ENCODE data around the gene MRPS12.
"Not testable (repeated sequence)": the region's sequence is repeated elsewhere in the genome, so short reads cannot be mapped to it uniquely, and the experiment has no call there.

Gene MRPS12

GRCh38 chr19:38912600-38913514 is 17.9 kb upstream of the MRPS12 start:
- DNase-seq, result no peak

GRCh38 chr19:38913958-38914357 is 16.8 kb upstream of the MRPS12 start:
- DNase-seq, result no peak

GRCh38 chr19:38915329-38916321 is 15.1 kb upstream of the MRPS12 start:
- DNase-seq, result no peak

GRCh38 chr19:38917516-38917915 is 13.2 kb upstream of the MRPS12 start:
- DNase-seq, result no peak

- DNase-seq, result no peak
These were observed 12.7 kb upstream of the MRPS12 start for GRCh38 chr19:38917921-38918491.

- no peak for DNase-seq
These were observed 12.2 kb upstream of the MRPS12 start for GRCh38 chr19:38918526-38918925.

- DNase-seq, result no peak
These were observed 10.7 kb upstream of the MRPS12 start for GRCh38 chr19:38919837-38920601.

GRCh38 chr19:38920602-38921419 is 9.9 kb upstream of the MRPS12 start:
- no peak for DNase-seq

- no peak for DNase-seq
These were observed 9.1 kb upstream of the MRPS12 start for GRCh38 chr19:38921420-38922274.

GRCh38 chr19:38922482-38922881 is 8.3 kb upstream of the MRPS12 start:
- DNase-seq, result no peak

GRCh38 chr19:38924388-38924787 is 6.4 kb upstream of the MRPS12 start:
- DNase-seq, result no peak

GRCh38 chr19:38928391-38929001 is 2.2 kb upstream of the MRPS12 start:
- no peak for DNase-seq

- DNase-seq, result peak; percentile 92
These were observed 592 bp upstream of the MRPS12 start, which contains the start of gene SARS2 for GRCh38 chr19:38929929-38930775. Gene SARS2, minus strand, starts transcription at chr19:38930763. Its CDS starts 27 bp downstream, at chr19:38930736.

- DNase-seq, result no peak
These were observed 713 bp downstream of the MRPS12 start for GRCh38 chr19:38931521-38931793.

- no peak for DNase-seq
These were observed 1.9 kb downstream of the MRPS12 start for GRCh38 chr19:38932425-38933179.

- no peak for DNase-seq
These were observed 2.8 kb downstream of the MRPS12 start for GRCh38 chr19:38933544-38933943.

- no peak for DNase-seq
These were observed 9.2 kb downstream of the MRPS12 start for GRCh38 chr19:38939957-38940356.

GRCh38 chr19:38941466-38941865 is 10.7 kb downstream of the MRPS12 start:
- not testable (repeated sequence) for DNase-seq

Data from activated CD4-positive, alpha-beta T cell treated with anti-CD3 and anti-CD28 coated beads for 1 hour (primary cell).